ENCODE data around the gene FYB2.

FYB2 gene

DNA sequence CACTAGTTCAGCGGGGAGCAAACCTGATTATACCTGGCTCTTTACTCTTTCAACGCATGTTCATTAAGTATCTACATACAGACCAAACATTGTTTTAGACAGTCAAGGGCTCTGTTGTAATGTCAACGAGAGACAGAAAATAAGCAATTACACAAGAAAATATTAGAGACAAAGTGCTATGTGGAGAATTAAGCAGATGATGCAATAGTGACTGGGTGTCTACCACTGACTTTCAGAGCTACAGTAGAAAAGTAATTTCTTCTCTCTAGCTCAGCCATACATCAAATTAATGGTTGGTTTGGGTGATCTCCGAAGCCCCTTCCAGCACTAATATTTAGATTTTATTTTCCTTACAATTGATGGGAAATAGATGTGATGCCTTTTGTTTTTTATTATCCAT, 23.3 kb downstream of the FYB2 start:
- TF ChIP-seq SUZ12 (IDR thresholded peaks at IDR 0.05; ENCODE audit: extremely low read depth, insufficient read depth, insufficient read length) (no peak), ZNF274 (IDR thresholded peaks at IDR 0.05; ENCODE audit: low read depth, low read length) (no peak), YY1 (IDR thresholded peaks at IDR 0.05; ENCODE audit: insufficient read depth, insufficient read length) (no peak)
- Histone ChIP-seq H3K4me1 (ENCODE audit: insufficient read depth, insufficient read length) (peaks cover 4% of the 10 kb centered on the region), H3K9ac (ENCODE audit: insufficient read length, low read depth) (no peak overlapping the region), H3K4me3 (ENCODE audit: insufficient read length, low read depth) (no peak overlapping the region), H3K27me3 (ENCODE audit: insufficient read depth, insufficient read length) (no peaks in the 10 kb centered on the region), H3K36me3 (ENCODE audit: insufficient read depth, insufficient read length, low read length) (no peaks in the 10 kb centered on the region), H3K9me3 (ENCODE audit: insufficient read depth, low read length) (no peaks in the 10 kb centered on the region)
- DNase-seq (ENCODE audit: low read depth, low spot score): no peak

DNA sequence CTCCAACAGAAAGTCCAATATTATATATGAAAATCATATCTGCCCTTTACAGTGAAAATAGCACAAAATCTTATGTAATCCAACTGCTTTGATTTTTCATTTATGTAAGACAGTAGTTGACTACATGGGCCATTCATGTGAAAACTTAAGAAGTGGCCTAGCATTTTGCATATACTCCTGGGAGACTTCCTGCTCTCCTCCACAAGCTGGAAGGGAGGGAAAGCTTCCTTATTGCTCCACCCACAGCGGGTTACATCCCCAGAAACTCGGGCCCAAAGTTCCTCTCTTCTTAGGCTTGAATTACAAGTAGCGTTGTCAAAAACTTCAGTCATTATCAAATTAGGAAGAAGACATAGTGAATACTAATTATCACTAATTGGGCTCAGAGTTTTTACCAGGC, 29.2 kb downstream of the FYB2 start:
- TF ChIP-seq YY1 (IDR thresholded peaks at IDR 0.05; ENCODE audit: insufficient read depth, insufficient read length): no peak
- TF ChIP-seq ZNF274 (IDR thresholded peaks at IDR 0.05; ENCODE audit: low read depth, low read length): no peak
- no peak for TF ChIP-seq SUZ12 (IDR thresholded peaks at IDR 0.05; ENCODE audit: extremely low read depth, insufficient read depth, insufficient read length)
- H3K9ac ChIP-seq (ENCODE audit: insufficient read length, low read depth): no peak overlapping the region
- H3K4me3 ChIP-seq (ENCODE audit: insufficient read length, low read depth): no peak overlapping the region
- H3K9me3 ChIP-seq (ENCODE audit: insufficient read depth, low read length): no peaks in the 10 kb centered on the region
- no peaks in the 10 kb centered on the region for H3K27me3 ChIP-seq (ENCODE audit: insufficient read depth, insufficient read length)
- no peaks in the 10 kb centered on the region for H3K36me3 ChIP-seq (ENCODE audit: insufficient read depth, insufficient read length, low read length)
- H3K4me1 ChIP-seq (ENCODE audit: insufficient read depth, insufficient read length): no peaks in the 10 kb centered on the region
- no peak for DNase-seq (ENCODE audit: low read depth, low spot score)

DNA sequence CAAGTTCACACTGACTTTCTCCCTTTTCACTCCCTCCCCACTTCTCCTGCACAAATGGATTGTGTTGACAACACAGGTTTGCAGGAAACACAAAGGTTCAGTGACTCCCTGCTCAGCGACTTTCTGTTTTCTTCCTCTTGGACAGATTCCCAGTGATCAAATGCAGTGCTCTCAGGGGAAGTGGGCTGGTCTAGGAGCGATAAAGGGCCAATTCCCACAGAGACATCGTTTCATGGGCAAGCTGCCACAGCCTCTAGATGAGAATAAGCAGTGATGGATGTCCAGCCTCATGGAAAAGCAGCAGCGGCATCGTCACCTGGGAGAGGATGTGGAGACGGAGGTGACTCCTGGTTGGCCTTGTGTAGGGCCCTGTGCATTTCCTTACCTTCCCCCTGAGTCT, 30.6 kb downstream of the FYB2 start:
- Histone ChIP-seq H3K27me3 (ENCODE audit: insufficient read depth, insufficient read length) (no peaks in the 10 kb centered on the region), H3K9ac (ENCODE audit: insufficient read length, low read depth) (no peak overlapping the region), H3K9me3 (ENCODE audit: insufficient read depth, low read length) (no peaks in the 10 kb centered on the region), H3K4me1 (ENCODE audit: insufficient read depth, insufficient read length) (no peaks in the 10 kb centered on the region), H3K4me3 (ENCODE audit: insufficient read length, low read depth) (no peak overlapping the region), H3K36me3 (ENCODE audit: insufficient read depth, insufficient read length, low read length) (no peaks in the 10 kb centered on the region)
- no peak for TF ChIP-seq SUZ12 (IDR thresholded peaks at IDR 0.05; ENCODE audit: extremely low read depth, insufficient read depth, insufficient read length)
- DNase-seq (ENCODE audit: low read depth, low spot score): no peak

DNA sequence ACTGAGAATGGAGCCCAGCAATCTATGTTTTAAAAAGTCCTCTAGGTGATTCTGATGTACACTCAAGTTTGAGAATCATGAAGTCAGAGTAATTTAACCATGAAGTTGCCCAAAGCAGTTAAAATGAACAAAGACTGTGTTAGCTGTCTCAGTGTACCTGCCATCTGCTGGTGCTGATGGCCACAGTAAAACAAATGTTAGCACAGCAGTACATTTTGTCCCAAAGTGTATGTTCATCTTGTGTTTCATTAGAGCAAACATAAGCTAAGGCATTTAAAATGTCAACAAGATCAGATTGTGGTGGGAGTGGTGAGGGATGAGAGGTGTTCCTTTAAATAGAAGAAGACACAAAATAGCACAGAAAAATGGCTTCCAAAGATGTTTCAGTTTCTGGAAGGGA, 31.1 kb downstream of the FYB2 start:
- H3K4me3 ChIP-seq (ENCODE audit: insufficient read length, low read depth): no peak overlapping the region
- H3K4me1 ChIP-seq (ENCODE audit: insufficient read depth, insufficient read length): no peaks in the 10 kb centered on the region
- TF ChIP-seq SUZ12 (IDR thresholded peaks at IDR 0.05; ENCODE audit: extremely low read depth, insufficient read depth, insufficient read length) (no peak), YY1 (IDR thresholded peaks at IDR 0.05; ENCODE audit: insufficient read depth, insufficient read length) (no peak), ZNF274 (IDR thresholded peaks at IDR 0.05; ENCODE audit: low read depth, low read length) (no peak)
- no peak for DNase-seq (ENCODE audit: low read depth, low spot score)
- H3K9ac ChIP-seq (ENCODE audit: insufficient read length, low read depth): no peak overlapping the region
- no peaks in the 10 kb centered on the region for H3K9me3 ChIP-seq (ENCODE audit: insufficient read depth, low read length)
- no peaks in the 10 kb centered on the region for H3K36me3 ChIP-seq (ENCODE audit: insufficient read depth, insufficient read length, low read length)
- no peaks in the 10 kb centered on the region for H3K27me3 ChIP-seq (ENCODE audit: insufficient read depth, insufficient read length)

DNA sequence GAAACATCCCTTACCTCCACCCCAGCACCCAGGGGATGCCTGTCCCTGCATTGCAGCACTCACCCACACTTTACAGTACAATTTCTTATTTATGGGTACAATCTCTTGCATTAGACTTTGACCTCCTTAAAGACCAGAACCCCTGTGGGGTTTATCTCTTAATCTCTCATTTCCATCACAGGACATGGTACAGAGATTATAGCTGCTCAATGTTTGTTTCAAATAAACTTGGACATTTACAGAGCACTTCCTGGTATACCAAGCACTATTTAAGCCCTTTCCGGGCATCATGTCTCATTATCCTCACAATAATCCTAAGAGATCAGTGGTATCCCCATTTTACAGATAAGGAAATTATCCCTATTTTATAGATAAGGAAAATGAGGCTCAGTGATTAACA, 31.9 kb downstream of the FYB2 start:
- TF ChIP-seq SUZ12 (IDR thresholded peaks at IDR 0.05; ENCODE audit: extremely low read depth, insufficient read depth, insufficient read length) (no peak), ZNF274 (IDR thresholded peaks at IDR 0.05; ENCODE audit: low read depth, low read length) (no peak), YY1 (IDR thresholded peaks at IDR 0.05; ENCODE audit: insufficient read depth, insufficient read length) (no peak)
- H3K4me1 ChIP-seq (ENCODE audit: insufficient read depth, insufficient read length): no peaks in the 10 kb centered on the region
- no peaks in the 10 kb centered on the region for H3K36me3 ChIP-seq (ENCODE audit: insufficient read depth, insufficient read length, low read length)
- no peaks in the 10 kb centered on the region for H3K27me3 ChIP-seq (ENCODE audit: insufficient read depth, insufficient read length)
- H3K4me3 ChIP-seq (ENCODE audit: insufficient read length, low read depth): no peak overlapping the region
- no peak overlapping the region for H3K9ac ChIP-seq (ENCODE audit: insufficient read length, low read depth)
- DNase-seq (ENCODE audit: low read depth, low spot score): no peak
- no peaks in the 10 kb centered on the region for H3K9me3 ChIP-seq (ENCODE audit: insufficient read depth, low read length)

DNA sequence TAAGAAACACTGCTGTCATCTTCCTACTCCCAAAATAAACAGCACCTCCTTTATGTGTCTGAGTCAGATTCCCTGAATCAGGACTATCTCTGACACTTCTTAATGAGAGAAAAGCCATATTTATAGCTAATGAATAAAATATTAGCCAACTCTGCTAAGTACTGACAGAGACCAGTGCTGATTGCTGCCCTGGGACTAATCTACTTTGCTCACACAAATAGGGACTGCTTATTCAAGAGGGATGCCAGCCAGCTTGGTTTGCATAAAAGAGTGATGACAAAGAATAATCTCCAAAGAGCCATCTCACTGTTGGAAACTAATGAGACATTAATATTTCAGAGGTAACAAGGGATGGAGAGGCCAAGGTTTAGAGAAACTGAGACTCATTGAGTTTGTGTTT, 36.4 kb downstream of the FYB2 start:
- no peak for DNase-seq (ENCODE audit: low read depth, low spot score)
- H3K4me1 ChIP-seq (ENCODE audit: insufficient read depth, insufficient read length): no peaks in the 10 kb centered on the region
- no peak for TF ChIP-seq SUZ12 (IDR thresholded peaks at IDR 0.05; ENCODE audit: extremely low read depth, insufficient read depth, insufficient read length)
- no peak for TF ChIP-seq ZNF274 (IDR thresholded peaks at IDR 0.05; ENCODE audit: low read depth, low read length)
- TF ChIP-seq YY1 (IDR thresholded peaks at IDR 0.05; ENCODE audit: insufficient read depth, insufficient read length): no peak

DNA sequence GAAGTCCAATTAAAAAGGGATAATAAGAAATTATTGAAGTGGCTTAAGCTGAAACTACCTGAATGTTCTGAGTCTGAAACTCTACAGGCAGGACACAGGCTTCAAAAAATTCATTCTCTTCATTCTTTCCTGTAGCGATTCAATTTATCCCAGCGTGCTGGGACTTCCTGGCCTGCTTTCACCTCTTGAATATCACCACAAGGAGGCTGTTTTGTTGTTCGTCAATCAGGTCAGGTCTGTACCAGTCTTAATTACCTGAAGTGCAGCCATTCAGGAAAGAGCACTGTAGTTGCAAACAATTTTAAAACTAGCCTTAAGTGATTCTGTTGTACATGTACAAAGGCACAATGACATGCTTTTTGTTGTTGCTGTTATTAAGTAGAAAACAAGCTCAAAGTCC, 38.4 kb downstream of the FYB2 start:
- no peak for DNase-seq (ENCODE audit: low read depth, low spot score)
- no peaks in the 10 kb centered on the region for H3K4me1 ChIP-seq (ENCODE audit: insufficient read depth, insufficient read length)
- no peaks in the 10 kb centered on the region for H3K9me3 ChIP-seq (ENCODE audit: insufficient read depth, low read length)
- H3K27me3 ChIP-seq (ENCODE audit: insufficient read depth, insufficient read length): no peaks in the 10 kb centered on the region
- TF ChIP-seq YY1 (IDR thresholded peaks at IDR 0.05; ENCODE audit: insufficient read depth, insufficient read length) (no peak), SUZ12 (IDR thresholded peaks at IDR 0.05; ENCODE audit: extremely low read depth, insufficient read depth, insufficient read length) (no peak), ZNF274 (IDR thresholded peaks at IDR 0.05; ENCODE audit: low read depth, low read length) (no peak)
- H3K9ac ChIP-seq (ENCODE audit: insufficient read length, low read depth): no peak overlapping the region
- no peaks in the 10 kb centered on the region for H3K36me3 ChIP-seq (ENCODE audit: insufficient read depth, insufficient read length, low read length)
- H3K4me3 ChIP-seq (ENCODE audit: insufficient read length, low read depth): no peak overlapping the region

More for the DNA sequence above, 36.4 kb downstream of the FYB2 start:
- Histone ChIP-seq H3K4me3 (ENCODE audit: insufficient read length, low read depth) (no peak overlapping the region), H3K9ac (ENCODE audit: insufficient read length, low read depth) (no peak overlapping the region), H3K9me3 (ENCODE audit: insufficient read depth, low read length) (no peaks in the 10 kb centered on the region), H3K27me3 (ENCODE audit: insufficient read depth, insufficient read length) (no peaks in the 10 kb centered on the region), H3K36me3 (ENCODE audit: insufficient read depth, insufficient read length, low read length) (no peaks in the 10 kb centered on the region)

Data from NT2/D1 (cell line).